Endothelial cell of umbilical vein (primary cell): Measurements from ENCODE around the gene BLVRA. TPM values are rescaled to one million over a fixed set of nuclear protein-coding genes. Genes with fewer than 3 reads are reported as not detected.

Experiments
- BruUV-seq: library from RNA; stranded (reverse); fragments of 400-500 nt; replicated peaks from 2 replicates; lab custom pipeline; 2021; lab: Mats Ljungman, UMichigan
- CTCF ChIA-PET: fragments of 300-600, 350-600 bp; sonication (Branson Sonifier 250); formaldehyde crosslinking; loops from one replicate; lab custom pipeline; 2021; ENCODE audit warnings: antibody characterized with exemption, inconsistent platforms; lab: Charles Lee
- POLR2A ChIA-PET: fragments of 300-600, 350-600 bp; sonication (Branson Sonifier 250); formaldehyde crosslinking; loops from one replicate; lab custom pipeline; 2021; ENCODE audit warnings: antibody characterized with exemption, inconsistent platforms; lab: Charles Lee
- DNase-seq: peaks from one replicate; pipeline ENCODE4 v3.0.0-alpha.2; 2011; ENCODE audit warnings: low read depth, low spot score
- FAIRE-seq: peaks from 2 replicates; lab custom pipeline; 2011; peaks lifted over from hg19 to GRCh38; lab: Jason Lieb, UNC
- H2AFZ ChIP-seq: 2 replicates; pipeline ENCODE4 v1.6.0; 2012; ENCODE audit warnings: low read depth, low read length, control low read depth, inconsistent platforms
- H3K27ac ChIP-seq: 2 replicates; pipeline ENCODE4 v1.5.1; 2011; ENCODE audit warnings: low read depth, mild to moderate bottlenecking, control low read depth, low read length, moderate library complexity; ENCODE audit not compliant: insufficient read depth
- H3K27me3 ChIP-seq, 2 experiments: 2 replicates each; pipeline versions ENCODE4 v1.6.0 to v1.6.1; 2011; ENCODE audit warnings: low read length in 2 of 2, mixed read lengths in 1 of 2; ENCODE audit not compliant: control insufficient read depth in 2 of 2, insufficient read depth in 2 of 2
- H3K36me3 ChIP-seq, 2 experiments: 2 replicates in 1 of 2; 3 replicates in 1 of 2; pipeline ENCODE4 v1.5.1; 2011; ENCODE audit warnings: low read length in 2 of 2, mild to moderate bottlenecking in 1 of 2, moderate library complexity in 1 of 2; ENCODE audit not compliant: control insufficient read depth in 2 of 2, insufficient read depth in 2 of 2; ENCODE audit errors: extremely low read depth in 1 of 2
- H3K4me1 ChIP-seq: 3 replicates; pipeline ENCODE4 v1.5.1; 2011; ENCODE audit warnings: mild to moderate bottlenecking, low read length; ENCODE audit not compliant: control insufficient read depth, insufficient read depth; ENCODE audit errors: extremely low read depth
- H3K4me2 ChIP-seq: 2 replicates; pipeline ENCODE4 v1.6.1; 2011; ENCODE audit warnings: low read length, control low read depth, mixed read lengths; ENCODE audit not compliant: insufficient read depth
- H3K4me3 ChIP-seq, 3 experiments: fragments of 200-600 bp in 1 of 3; sonication (generic), shearing (Covaris generic) in 1 of 3; replicated peaks in 1 of 3; 2 replicates each; pipeline ENCODE4 v1.5.1; 2011 to 2016; ENCODE audit warnings: control low read depth in 3 of 3, low read length in 3 of 3, mild to moderate bottlenecking in 2 of 3, inconsistent platforms in 1 of 3, low read depth in 1 of 3, moderate library complexity in 1 of 3; ENCODE audit not compliant: insufficient read depth in 1 of 3
- H3K79me2 ChIP-seq: 2 replicates; pipeline ENCODE4 v1.6.0; 2012; ENCODE audit warnings: low read length, inconsistent platforms; ENCODE audit not compliant: control insufficient read depth, insufficient read depth
- H3K9ac ChIP-seq: replicated peaks from 2 replicates; pipeline ENCODE3; 2011; ENCODE audit warnings: low read length, control low read depth; ENCODE audit not compliant: insufficient read depth; ENCODE audit errors: extremely low read depth
- H3K9me1 ChIP-seq: replicated peaks from 3 replicates; pipeline ENCODE4 v1.6.0; 2011; ENCODE audit warnings: mild to moderate bottlenecking, low read length; ENCODE audit not compliant: control insufficient read depth, insufficient read depth; ENCODE audit errors: extremely low read depth
- H3K9me3 ChIP-seq: replicated peaks from 2 replicates; pipeline ENCODE4 v1.5.1; 2012; ENCODE audit warnings: low read length, inconsistent platforms; ENCODE audit not compliant: control insufficient read depth, insufficient read depth
- H4K20me1 ChIP-seq: replicated peaks from 2 replicates; pipeline ENCODE3; 2011; ENCODE audit warnings: mild to moderate bottlenecking, low read length; ENCODE audit not compliant: control insufficient read depth, insufficient read depth; ENCODE audit errors: extremely low read depth
- EZH2 ChIP-seq: IDR thresholded peaks from 2 replicates; pipeline ENCODE4 v1.6.1; 2012; ENCODE audit warnings: borderline replicate concordance, low read depth, mild to moderate bottlenecking, moderate library complexity, low read length, inconsistent platforms; ENCODE audit not compliant: severe bottlenecking
- FOS ChIP-seq: IDR thresholded peaks from 2 replicates; pipeline ENCODE4 v1.6.1; 2011; ENCODE audit warnings: mild to moderate bottlenecking, low read length, moderate library complexity, borderline replicate concordance; ENCODE audit not compliant: insufficient read depth
- GATA2 ChIP-seq: IDR thresholded peaks from 2 replicates; pipeline ENCODE4 v1.7.0; 2011; ENCODE audit warnings: low read depth, mild to moderate bottlenecking, moderate library complexity, mixed read lengths, low read length; ENCODE audit not compliant: insufficient read length, insufficient read depth
- JUN ChIP-seq: IDR thresholded peaks from 2 replicates; pipeline ENCODE4 v1.6.1; 2011; ENCODE audit warnings: borderline replicate concordance, low read depth; ENCODE audit not compliant: insufficient read length, insufficient read depth
- MYC ChIP-seq: IDR thresholded peaks from one replicate; pipeline ENCODE4 v1.6.1; 2011; ENCODE audit warnings: mild to moderate bottlenecking, low read depth, low read length
- POLR2A ChIP-seq: IDR thresholded peaks from 2 replicates; pipeline ENCODE4 v1.6.1; 2012; ENCODE audit warnings: low read depth, mild to moderate bottlenecking, control low read depth, low read length
- POLR2AphosphoS5 ChIP-seq: IDR thresholded peaks from 2 replicates; pipeline ENCODE4 v1.6.1; 2012; ENCODE audit warnings: low read depth, mild to moderate bottlenecking, control low read depth, low read length, moderate library complexity; ENCODE audit not compliant: insufficient read depth
- dilution Hi-C: fragments of 300-500 bp; cut with MboI; formaldehyde crosslinking; loops from one replicate; pipeline ENCODE4 v1.15.0; 2019; ENCODE audit warnings: low sequenced_read_pairs; ENCODE audit not compliant: extremely low pct_ligation_motif_present
- intact Hi-C: fragments of 100-400 bp; cut with micrococcal nuclease; formaldehyde crosslinking; loops from one replicate; pipeline ENCODE4 v1.10.0; 2022
- polyA plus RNA-seq, 4 experiments: library from polyadenylated mRNA; depleted of rRNA in 3 of 4; stranded (reverse) in 3 of 4; unstranded in 1 of 4; fragments of >200 nt; gene quantifications; 2 replicates each; pipeline versions ENCODE4 v1.2.1 to v1.2.3, GENCODE V29; 2011 to 2012; ENCODE audit warnings: missing spikeins in 1 of 4
- total RNA-seq: library from RNA; stranded (reverse); gene quantifications from 2 replicates; pipeline ENCODE4 v1.2.3, GENCODE V29; 2021
- TF ChIP-seq, protein P1 (sequence below), 2 donors: IDR thresholded peaks; 1 replicate in 1 of 2; 2 replicates in 1 of 2; pipeline ENCODE4 v1.5.1; 2011; ENCODE audit warnings: low read length in 2 of 2, mild to moderate bottlenecking in 2 of 2, moderate library complexity in 2 of 2, control low read depth in 1 of 2, inconsistent platforms in 1 of 2, low read depth in 1 of 2; ENCODE audit not compliant: insufficient read depth in 1 of 2; ENCODE audit errors: extremely low read depth in 1 of 2
- TF ChIP-seq, protein P2 (sequence below): IDR thresholded peaks from 2 replicates; pipeline ENCODE4 v1.6.1; 2011; ENCODE audit not compliant: insufficient read depth, insufficient read length

The BLVRA gene
- total and polyA plus RNA-seq, 2 donors (not counting 3 experiments of a cell fraction or from before 2014, with no cell fraction given) = 24.0 to 34.5 TPM

DNA sequence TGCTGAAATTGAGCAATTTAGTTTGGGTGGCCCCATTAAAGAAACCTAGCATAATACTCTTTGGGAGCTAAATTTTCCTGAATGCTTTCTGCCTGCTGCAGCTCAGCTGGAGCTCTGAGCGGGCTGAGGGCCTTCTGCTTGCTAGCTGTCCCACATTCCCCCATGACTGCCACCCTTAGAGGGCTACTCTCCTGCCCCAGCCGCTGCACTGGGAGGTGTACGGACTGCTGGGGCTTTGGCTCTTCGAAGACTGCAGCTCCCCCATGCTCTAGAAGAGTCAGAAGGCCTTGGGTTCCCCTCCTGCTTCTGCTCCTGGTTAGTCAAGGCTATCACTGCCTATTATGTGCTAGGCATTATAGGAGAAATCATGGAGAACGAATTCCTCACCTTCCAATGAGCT, 31.5 kb downstream of the BLVRA start:
- Histone ChIP-seq H3K9me1 (no peaks in the 10 kb centered on the region), H3K4me1 (no peaks in the 10 kb centered on the region), H3K27ac (no peak overlapping the region), H3K4me3 (no peak overlapping the region), H3K9ac (no peak overlapping the region), H2AFZ (no peak overlapping the region), H3K79me2 (no peaks in the 10 kb centered on the region), H4K20me1 (no peaks in the 10 kb centered on the region), H3K27me3 (no peaks in the 10 kb centered on the region), H3K4me2 (no peak overlapping the region), H3K36me3 (peaks cover 2 to 6% of the 10 kb centered on the region in 2 experiments), H3K9me3 (no peaks in the 10 kb centered on the region)
- no peak for FAIRE-seq
- no peak for DNase-seq
- TF ChIP-seq MYC (no peak), FOS (no peak), JUN (no peak), GATA2 (no peak), EZH2 (no peak), POLR2AphosphoS5 (no peak), POLR2A (no peak)
- TF ChIP-seq, protein P1, sequence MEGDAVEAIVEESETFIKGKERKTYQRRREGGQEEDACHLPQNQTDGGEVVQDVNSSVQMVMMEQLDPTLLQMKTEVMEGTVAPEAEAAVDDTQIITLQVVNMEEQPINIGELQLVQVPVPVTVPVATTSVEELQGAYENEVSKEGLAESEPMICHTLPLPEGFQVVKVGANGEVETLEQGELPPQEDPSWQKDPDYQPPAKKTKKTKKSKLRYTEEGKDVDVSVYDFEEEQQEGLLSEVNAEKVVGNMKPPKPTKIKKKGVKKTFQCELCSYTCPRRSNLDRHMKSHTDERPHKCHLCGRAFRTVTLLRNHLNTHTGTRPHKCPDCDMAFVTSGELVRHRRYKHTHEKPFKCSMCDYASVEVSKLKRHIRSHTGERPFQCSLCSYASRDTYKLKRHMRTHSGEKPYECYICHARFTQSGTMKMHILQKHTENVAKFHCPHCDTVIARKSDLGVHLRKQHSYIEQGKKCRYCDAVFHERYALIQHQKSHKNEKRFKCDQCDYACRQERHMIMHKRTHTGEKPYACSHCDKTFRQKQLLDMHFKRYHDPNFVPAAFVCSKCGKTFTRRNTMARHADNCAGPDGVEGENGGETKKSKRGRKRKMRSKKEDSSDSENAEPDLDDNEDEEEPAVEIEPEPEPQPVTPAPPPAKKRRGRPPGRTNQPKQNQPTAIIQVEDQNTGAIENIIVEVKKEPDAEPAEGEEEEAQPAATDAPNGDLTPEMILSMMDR (IDR thresholded peaks at IDR 0.05; ENCODE audit: extremely low read depth in 1 of 2, insufficient read depth in 1 of 2, low read depth in 1 of 2, low read length in 2 of 2) = no peak
- TF ChIP-seq, protein P2, sequence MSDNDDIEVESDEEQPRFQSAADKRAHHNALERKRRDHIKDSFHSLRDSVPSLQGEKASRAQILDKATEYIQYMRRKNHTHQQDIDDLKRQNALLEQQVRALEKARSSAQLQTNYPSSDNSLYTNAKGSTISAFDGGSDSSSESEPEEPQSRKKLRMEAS = no peak
- intact Hi-C loops = no loop called here
- CTCF ChIA-PET = interaction anchor here (0.9 kb wide), 1 partner anchor 12 kb away, joined by 3 read pairs; no protein-coding TSS in a partner anchor
- dilution Hi-C loops = no loop called here
- BruUV-seq = no TSS peak
- POLR2A ChIA-PET = no interaction called here
